Memory B cell (primary cell): ENCODE data around the gene FSCN2.
"Not testable (repeated sequence)": the region's sequence is repeated elsewhere in the genome, so short reads cannot be mapped to it uniquely, and the experiment has no call there.

ENCODE experiments used
- ATAC-seq: fragments of 150-1000 bp; cut with Tn5 transposase; 2 replicates; pipeline ENCODE4 v1.10.0; 2021; ENCODE audit warnings: low read depth, mild to moderate bottlenecking, moderate library complexity
- DNase-seq, 2 donors: peaks; one replicate each; pipeline ENCODE4 v3.0.0; 2022; ENCODE audit warnings: low spot score in 2 of 2
- H3K27ac Mint-ChIP-seq: one replicate; pipeline ENCODE4 v1.8.0; 2022; ENCODE audit warnings: mild to moderate bottlenecking, moderate library complexity, mixed read lengths
- H3K27me3 Mint-ChIP-seq: one replicate; pipeline ENCODE4 v1.8.0; 2022; ENCODE audit warnings: mixed read lengths
- H3K36me3 Mint-ChIP-seq: one replicate; pipeline ENCODE4 v1.8.0; 2022; ENCODE audit warnings: mild to moderate bottlenecking, mixed read lengths
- H3K4me1 Mint-ChIP-seq: one replicate; pipeline ENCODE4 v1.8.0; 2022; ENCODE audit warnings: mixed read lengths
- H3K4me3 Mint-ChIP-seq: one replicate; pipeline ENCODE4 v1.8.0; 2022; ENCODE audit warnings: mild to moderate bottlenecking, moderate library complexity, mixed read lengths
- H3K9me3 Mint-ChIP-seq: one replicate; pipeline ENCODE4 v1.8.0; 2022; ENCODE audit warnings: mixed read lengths

FSCN2 gene

GRCh38 chr17:81582341-81582740, 54.2 kb downstream of the FSCN2 start:
- ATAC-seq (no peak), DNase-seq (no peak)
- Mint-ChIP-seq H3K4me1 (peaks cover 21% of the 10 kb centered on the region), H3K9me3 (no peaks in the 10 kb centered on the region), H3K4me3 (no peak overlapping the region), H3K36me3 (peaks cover 31% of the 10 kb centered on the region), H3K27me3 (no peaks in the 10 kb centered on the region), H3K27ac (no peak overlapping the region)

- DNase-seq (no peak), ATAC-seq (no peak)
- Mint-ChIP-seq H3K4me1 (peaks cover 19% of the 10 kb centered on the region), H3K27me3 (no peaks in the 10 kb centered on the region), H3K4me3 (no peak overlapping the region), H3K27ac (no peak overlapping the region), H3K36me3 (peaks cover 30% of the 10 kb centered on the region), H3K9me3 (no peaks in the 10 kb centered on the region)
Measured at GRCh38 chr17:81582749-81583148, 54.6 kb downstream of the FSCN2 start.

- Mint-ChIP-seq H3K4me1 (peaks cover 12% of the 10 kb centered on the region), H3K9me3 (no peaks in the 10 kb centered on the region), H3K27ac (no peak overlapping the region), H3K27me3 (no peaks in the 10 kb centered on the region), H3K36me3 (peaks cover 32% of the 10 kb centered on the region), H3K4me3 (no peak overlapping the region)
- ATAC-seq (no peak), DNase-seq (no peak)
Measured at GRCh38 chr17:81583589-81584342, 55.6 kb downstream of the FSCN2 start.

GRCh38 chr17:81584771-81585170, 56.6 kb downstream of the FSCN2 start:
- ATAC-seq, DNase-seq, H3K27ac Mint-ChIP-seq, H3K4me1 Mint-ChIP-seq, H3K9me3 Mint-ChIP-seq, H3K4me3 Mint-ChIP-seq, H3K27me3 Mint-ChIP-seq: not testable (repeated sequence)
- H3K36me3 Mint-ChIP-seq = peaks cover 34% of the 10 kb centered on the region

- Mint-ChIP-seq H3K9me3 (no peaks in the 10 kb centered on the region), H3K27ac (no peak overlapping the region), H3K36me3 (peaks cover 28% of the 10 kb centered on the region), H3K27me3 (no peaks in the 10 kb centered on the region), H3K4me1 (no peaks in the 10 kb centered on the region), H3K4me3 (no peak overlapping the region)
- ATAC-seq (no peak), DNase-seq (no peak)
Measured at GRCh38 chr17:81586096-81586495, 57.9 kb downstream of the FSCN2 start.
